Caco-2 (cell line): ENCODE results near the gene MADCAM1. TPM values are rescaled to one million over a fixed set of nuclear protein-coding genes. Genes with fewer than 3 reads are reported as not detected.

Experiments used
- BruUV-seq: library from RNA; stranded (reverse); fragments of 400-500 nt; replicated peaks from 2 replicates; lab custom pipeline; 2021; lab: Mats Ljungman, UMichigan
- CTCF ChIA-PET: fragments of 300-600 bp; sonication (Branson Sonifier 250); formaldehyde crosslinking; loops from one replicate; lab custom pipeline; 2022; ENCODE audit warnings: antibody characterized with exemption; lab: Charles Lee
- POLR2A ChIA-PET: fragments of 300-600 bp; sonication (Branson Sonifier 250); formaldehyde crosslinking; loops from one replicate; lab custom pipeline; 2022; ENCODE audit warnings: antibody characterized with exemption; lab: Charles Lee
- DNase-seq, 2 experiments: peaks; one replicate each; pipeline versions ENCODE4 v3.0.0 to v3.0.0-alpha.2; 2020 to 2022
- H3K27me3 ChIP-seq: replicated peaks from 2 replicates; pipeline ENCODE4 v1.6.0; 2011; ENCODE audit warnings: low read length; ENCODE audit not compliant: control insufficient read depth, insufficient read depth
- H3K36me3 ChIP-seq: 2 replicates; pipeline ENCODE4 v1.5.1; 2011; ENCODE audit warnings: low read length; ENCODE audit not compliant: control insufficient read depth, insufficient read depth
- H3K4me1 ChIP-seq: fragments of 250-450 bp; sonication (Bioruptor Pico); 2 replicates; pipeline ENCODE4 v1.5.1; 2020; ENCODE audit warnings: mild to moderate bottlenecking
- H3K4me3 ChIP-seq: 2 replicates; pipeline ENCODE4 v1.5.1; 2011; ENCODE audit warnings: low read depth, mild to moderate bottlenecking, control low read depth, low read length
- H3K9me3 ChIP-seq: fragments of 250-450 bp; sonication (Bioruptor Pico); 2 replicates; pipeline ENCODE4 v1.5.1; 2020; ENCODE audit warnings: mild to moderate bottlenecking, moderate library complexity
- H3K27ac Mint-ChIP-seq: one replicate; pipeline ENCODE4 v1.8.0; 2022; ENCODE audit warnings: mixed read lengths; ENCODE audit not compliant: unreplicated experiment
- H3K27me3 Mint-ChIP-seq: one replicate; pipeline ENCODE4 v1.8.0; 2022; ENCODE audit warnings: mixed read lengths; ENCODE audit not compliant: insufficient read depth, unreplicated experiment
- H3K36me3 Mint-ChIP-seq: one replicate; pipeline ENCODE4 v1.8.0; 2022; ENCODE audit warnings: mild to moderate bottlenecking, mixed read lengths; ENCODE audit not compliant: insufficient read depth, unreplicated experiment
- H3K4me1 Mint-ChIP-seq: one replicate; pipeline ENCODE4 v1.8.0; 2022; ENCODE audit warnings: low read depth, mixed read lengths; ENCODE audit not compliant: unreplicated experiment
- H3K4me3 Mint-ChIP-seq: one replicate; pipeline ENCODE4 v1.8.0; 2022; ENCODE audit warnings: mild to moderate bottlenecking, moderate library complexity, mixed read lengths; ENCODE audit not compliant: unreplicated experiment
- H3K9me3 Mint-ChIP-seq: one replicate; pipeline ENCODE4 v1.8.0; 2022; ENCODE audit warnings: mixed read lengths; ENCODE audit not compliant: unreplicated experiment
- intact Hi-C: fragments of 100-400 bp; cut with micrococcal nuclease; formaldehyde crosslinking; loops from one replicate; pipeline ENCODE4 v1.10.0; 2022; ENCODE audit not compliant: unreplicated experiment
- total RNA-seq: library from RNA; stranded (reverse); gene quantifications from 2 replicates; pipeline ENCODE4 v1.2.3, GENCODE V29; 2022
- TF ChIP-seq, protein P1 (sequence below), 2 experiments: fragments of 200-600 bp in 1 of 2; IDR thresholded peaks; 1 replicate in 1 of 2; 2 replicates in 1 of 2; pipeline versions ENCODE4 v1.5.1 to v1.8.0; 2011 to 2022; ENCODE audit warnings: antibody characterized with exemption in 1 of 2, control low read depth in 1 of 2, inconsistent platforms in 1 of 2, low read depth in 1 of 2, low read length in 1 of 2, mild to moderate bottlenecking in 1 of 2, moderate library complexity in 1 of 2; ENCODE audit not compliant: insufficient read depth in 1 of 2, severe bottlenecking in 1 of 2, unreplicated experiment in 1 of 2

MADCAM1 gene
- total RNA-seq, 1 experiment from 2014 or later = 0.73 TPM

DNA sequence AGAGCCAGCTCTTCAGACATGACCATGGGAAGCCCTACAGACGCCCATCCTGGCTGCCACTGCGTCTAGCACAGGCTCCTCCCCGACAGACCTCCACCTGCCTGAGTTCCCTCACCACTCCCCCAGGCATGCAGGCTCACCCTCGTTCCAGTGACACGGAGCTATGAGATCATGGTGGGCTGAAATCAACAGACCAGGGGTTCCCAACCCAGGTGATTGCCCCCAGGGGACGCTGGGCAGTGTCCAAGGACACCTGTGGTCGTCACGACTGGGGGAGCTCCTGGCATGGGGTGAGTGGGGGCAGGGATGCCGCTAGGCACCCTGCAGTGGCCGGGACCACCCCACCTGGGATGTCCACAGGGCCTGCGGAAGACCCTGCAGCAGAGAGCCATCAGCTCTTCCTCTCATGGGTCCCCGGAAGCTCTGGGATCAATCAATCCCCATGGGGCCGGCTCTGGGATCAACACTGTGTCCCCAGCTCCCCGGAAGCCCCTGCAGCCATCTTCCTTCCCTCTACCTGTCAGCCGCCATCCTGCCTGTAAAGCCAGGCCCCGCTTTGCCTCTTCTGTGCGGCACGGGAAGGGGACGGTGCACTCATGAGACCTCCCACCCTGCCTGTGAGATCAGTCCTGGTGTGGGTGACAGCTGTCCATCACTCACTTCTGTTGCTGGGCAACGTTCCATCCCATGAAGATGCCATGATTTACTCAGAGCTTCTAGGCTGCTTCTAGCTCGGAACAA, 12.8 kb upstream of the MADCAM1 start:
- POLR2A ChIA-PET = interaction anchor here (0.6 kb wide), 1 partner anchor 50 kb away, joined by 3 read pairs; no protein-coding TSS in a partner anchor
- no peaks in the 10 kb centered on the region for H3K4me1 Mint-ChIP-seq
- intact Hi-C loops = no loop called here
- H3K27ac Mint-ChIP-seq = no peak overlapping the region
- Histone ChIP-seq H3K9me3 (no peaks in the 10 kb centered on the region), H3K27me3 (no peaks in the 10 kb centered on the region), H3K4me1 (no peaks in the 10 kb centered on the region), H3K36me3 (no peaks in the 10 kb centered on the region), H3K4me3 (no peak overlapping the region)
- H3K27me3 Mint-ChIP-seq = no peaks in the 10 kb centered on the region
- DNase-seq = no peak
- H3K9me3 Mint-ChIP-seq = peaks cover 22% of the 10 kb centered on the region
- CTCF ChIA-PET = interaction anchor here (1.0 kb wide), 1 partner anchor 23 kb away, joined by 6 read pairs; no protein-coding TSS in a partner anchor
- H3K36me3 Mint-ChIP-seq = peaks cover 10% of the 10 kb centered on the region
- BruUV-seq = no TSS peak
- TF ChIP-seq, protein P1, sequence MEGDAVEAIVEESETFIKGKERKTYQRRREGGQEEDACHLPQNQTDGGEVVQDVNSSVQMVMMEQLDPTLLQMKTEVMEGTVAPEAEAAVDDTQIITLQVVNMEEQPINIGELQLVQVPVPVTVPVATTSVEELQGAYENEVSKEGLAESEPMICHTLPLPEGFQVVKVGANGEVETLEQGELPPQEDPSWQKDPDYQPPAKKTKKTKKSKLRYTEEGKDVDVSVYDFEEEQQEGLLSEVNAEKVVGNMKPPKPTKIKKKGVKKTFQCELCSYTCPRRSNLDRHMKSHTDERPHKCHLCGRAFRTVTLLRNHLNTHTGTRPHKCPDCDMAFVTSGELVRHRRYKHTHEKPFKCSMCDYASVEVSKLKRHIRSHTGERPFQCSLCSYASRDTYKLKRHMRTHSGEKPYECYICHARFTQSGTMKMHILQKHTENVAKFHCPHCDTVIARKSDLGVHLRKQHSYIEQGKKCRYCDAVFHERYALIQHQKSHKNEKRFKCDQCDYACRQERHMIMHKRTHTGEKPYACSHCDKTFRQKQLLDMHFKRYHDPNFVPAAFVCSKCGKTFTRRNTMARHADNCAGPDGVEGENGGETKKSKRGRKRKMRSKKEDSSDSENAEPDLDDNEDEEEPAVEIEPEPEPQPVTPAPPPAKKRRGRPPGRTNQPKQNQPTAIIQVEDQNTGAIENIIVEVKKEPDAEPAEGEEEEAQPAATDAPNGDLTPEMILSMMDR (IDR thresholded peaks at IDR 0.05; ENCODE audit: insufficient read depth in 1 of 2, low read depth in 1 of 2, low read length in 1 of 2, severe bottlenecking in 1 of 2, unreplicated experiment in 1 of 2) = no peak
- H3K4me3 Mint-ChIP-seq = no peak overlapping the region

- no peak for DNase-seq
- TF ChIP-seq, protein P1 (IDR thresholded peaks at IDR 0.05; ENCODE audit: insufficient read depth in 1 of 2, low read depth in 1 of 2, low read length in 1 of 2, severe bottlenecking in 1 of 2, unreplicated experiment in 1 of 2) = no peak
- Mint-ChIP-seq H3K36me3 (peaks cover 10% of the 10 kb centered on the region), H3K9me3 (peaks cover 22% of the 10 kb centered on the region), H3K4me3 (no peak overlapping the region), H3K27me3 (no peaks in the 10 kb centered on the region), H3K27ac (no peak overlapping the region), H3K4me1 (no peaks in the 10 kb centered on the region)
- no peaks in the 10 kb centered on the region for H3K27me3 ChIP-seq
- H3K36me3 ChIP-seq = no peaks in the 10 kb centered on the region
- peaks cover 1% of the 10 kb centered on the region; the same call in 1 of the 2 replicates for H3K4me1 ChIP-seq
- no peak overlapping the region for H3K4me3 ChIP-seq
- H3K9me3 ChIP-seq = no peaks in the 10 kb centered on the region
- ChIA-PET POLR2A (no interaction called here), CTCF (no interaction called here)
- no TSS peak for BruUV-seq
- intact Hi-C loops = no loop called here
Measured at GRCh38 chr19:484494-484893, 11.8 kb upstream of the MADCAM1 start.

DNA sequence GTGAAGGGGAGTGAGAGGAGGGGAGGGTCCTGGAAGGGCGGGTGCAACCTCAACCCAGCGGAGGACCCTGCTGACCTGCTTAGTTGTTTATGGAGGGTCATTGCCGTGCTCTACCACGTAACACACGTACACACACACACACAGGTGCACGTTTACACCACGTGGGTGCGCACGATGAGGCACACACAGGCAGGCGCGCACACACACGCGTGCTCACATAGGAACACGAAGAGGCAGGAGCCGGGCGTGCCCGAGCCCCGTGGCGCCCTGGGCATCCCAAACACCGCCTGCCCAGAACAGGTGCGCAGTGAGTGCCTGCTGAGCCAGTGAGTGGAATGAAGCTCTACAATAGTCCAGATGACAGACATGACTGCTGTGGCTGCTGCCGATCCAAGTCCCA, 11.2 kb upstream of the MADCAM1 start:
- H3K4me3 Mint-ChIP-seq = no peak overlapping the region
- CTCF ChIA-PET = no interaction called here
- DNase-seq = no peak
- Histone ChIP-seq H3K4me3 (no peak overlapping the region), H3K27me3 (no peaks in the 10 kb centered on the region), H3K36me3 (no peaks in the 10 kb centered on the region), H3K9me3 (no peaks in the 10 kb centered on the region), H3K4me1 (peaks cover 5% of the 10 kb centered on the region; the same call in 1 of the 2 replicates)
- peaks cover 17% of the 10 kb centered on the region for H3K9me3 Mint-ChIP-seq
- POLR2A ChIA-PET = no interaction called here
- H3K27me3 Mint-ChIP-seq = no peaks in the 10 kb centered on the region
- intact Hi-C loops = no loop called here
- TF ChIP-seq, protein P1 (IDR thresholded peaks at IDR 0.05; ENCODE audit: insufficient read depth in 1 of 2, low read depth in 1 of 2, low read length in 1 of 2, severe bottlenecking in 1 of 2, unreplicated experiment in 1 of 2) = no peak
- BruUV-seq = no TSS peak
- H3K27ac Mint-ChIP-seq = no peak overlapping the region
- peaks cover 13% of the 10 kb centered on the region for H3K36me3 Mint-ChIP-seq
- H3K4me1 Mint-ChIP-seq = no peaks in the 10 kb centered on the region
